Activated B cell treated with CpG ODN at 0.5 μM for 24 hours (primary cell): ENCODE data around the gene ASCC1. TPM values are rescaled to one million over a fixed set of nuclear protein-coding genes. Genes with fewer than 3 reads are reported as not detected.
"Not testable (repeated sequence)": the region's sequence is repeated elsewhere in the genome, so short reads cannot be mapped to it uniquely, and the experiment has no call there.

Experiments used
- ATAC-seq: fragments of 200-7000 bp; cut with Tn5 transposase; one replicate; pipeline ENCODE4 v1.10.0; 2021; ENCODE audit warnings: low read depth, mild to moderate bottlenecking, moderate library complexity
- CTCF ChIA-PET: fragments of 350-600 bp; sonication (Branson Sonifier 250); formaldehyde crosslinking; loops from one replicate; lab custom pipeline; 2021; ENCODE audit warnings: antibody characterized with exemption; lab: Charles Lee
- POLR2A ChIA-PET: fragments of 350-600 bp; sonication (Branson Sonifier 250); formaldehyde crosslinking; loops from one replicate; lab custom pipeline; 2021; ENCODE audit warnings: antibody characterized with exemption; lab: Charles Lee
- DNase-seq: peaks from one replicate; pipeline ENCODE4 v3.0.0; 2022
- H3K27ac Mint-ChIP-seq: one replicate; pipeline ENCODE4 v1.8.0; 2020; ENCODE audit warnings: mixed read lengths
- H3K27me3 Mint-ChIP-seq: one replicate; pipeline ENCODE4 v1.8.0; 2021; ENCODE audit warnings: mixed read lengths
- H3K36me3 Mint-ChIP-seq: one replicate; pipeline ENCODE4 v1.8.0; 2021; ENCODE audit warnings: low read depth, mixed read lengths
- H3K4me1 Mint-ChIP-seq: one replicate; pipeline ENCODE4 v1.8.0; 2021; ENCODE audit warnings: mixed read lengths
- H3K4me3 Mint-ChIP-seq: one replicate; pipeline ENCODE4 v1.8.0; 2020; ENCODE audit warnings: mild to moderate bottlenecking, mixed read lengths
- H3K9me3 Mint-ChIP-seq: one replicate; pipeline ENCODE4 v1.8.0; 2020; ENCODE audit warnings: mixed read lengths
- intact Hi-C: fragments of 100-400 bp; cut with micrococcal nuclease; formaldehyde crosslinking; loops from one replicate; pipeline ENCODE4 v1.15.1; 2024
- total RNA-seq: library from RNA; stranded (reverse); gene quantifications from 2 replicates; pipeline ENCODE4 v1.2.3, GENCODE V29; 2022
- TF ChIP-seq, protein P1 (sequence below): fragments of 200-600 bp; IDR thresholded peaks from one replicate; pipeline ENCODE4 v1.8.0; 2022; ENCODE audit warnings: antibody characterized with exemption, mild to moderate bottlenecking

Gene ASCC1
- total RNA-seq, 1 donor from 2014 or later = 42.6 TPM

- Mint-ChIP-seq H3K4me1 (peaks cover 70% of the 10 kb centered on the region), H3K27ac (peak overlapping the region; percentile 94), H3K36me3 (peaks cover 42% of the 10 kb centered on the region), H3K27me3 (no peaks in the 10 kb centered on the region), H3K4me3 (peak overlapping the region; percentile 83), H3K9me3 (no peaks in the 10 kb centered on the region)
- ChIA-PET CTCF (interaction anchor here (0.8 to 3.4 kb wide), 12 partner anchors 13 to 323 kb away, joined by 3 to 15 read pairs (median 4); no protein-coding TSS in a partner anchor), POLR2A (interaction anchor here (0.5 to 7.1 kb wide), 22 partner anchors 10 to 367 kb away, joined by 3 to 234 read pairs (median 8); partner anchors contain the start of genes DDIT4 and PSAP)
- TF ChIP-seq, protein P1, sequence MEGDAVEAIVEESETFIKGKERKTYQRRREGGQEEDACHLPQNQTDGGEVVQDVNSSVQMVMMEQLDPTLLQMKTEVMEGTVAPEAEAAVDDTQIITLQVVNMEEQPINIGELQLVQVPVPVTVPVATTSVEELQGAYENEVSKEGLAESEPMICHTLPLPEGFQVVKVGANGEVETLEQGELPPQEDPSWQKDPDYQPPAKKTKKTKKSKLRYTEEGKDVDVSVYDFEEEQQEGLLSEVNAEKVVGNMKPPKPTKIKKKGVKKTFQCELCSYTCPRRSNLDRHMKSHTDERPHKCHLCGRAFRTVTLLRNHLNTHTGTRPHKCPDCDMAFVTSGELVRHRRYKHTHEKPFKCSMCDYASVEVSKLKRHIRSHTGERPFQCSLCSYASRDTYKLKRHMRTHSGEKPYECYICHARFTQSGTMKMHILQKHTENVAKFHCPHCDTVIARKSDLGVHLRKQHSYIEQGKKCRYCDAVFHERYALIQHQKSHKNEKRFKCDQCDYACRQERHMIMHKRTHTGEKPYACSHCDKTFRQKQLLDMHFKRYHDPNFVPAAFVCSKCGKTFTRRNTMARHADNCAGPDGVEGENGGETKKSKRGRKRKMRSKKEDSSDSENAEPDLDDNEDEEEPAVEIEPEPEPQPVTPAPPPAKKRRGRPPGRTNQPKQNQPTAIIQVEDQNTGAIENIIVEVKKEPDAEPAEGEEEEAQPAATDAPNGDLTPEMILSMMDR = no peak
- intact Hi-C loops = loop anchor here (1.0 to 5.0 kb wide), 10 partner anchors 30 to 879 kb away; partner anchors contain the start of genes DDIT4, MCU, P4HA1 and SPOCK2
- no peak for DNase-seq
- no peak for ATAC-seq
These were observed 2.6 kb upstream of the ASCC1 start for GRCh38 chr10:72218726-72219125.

DNA sequence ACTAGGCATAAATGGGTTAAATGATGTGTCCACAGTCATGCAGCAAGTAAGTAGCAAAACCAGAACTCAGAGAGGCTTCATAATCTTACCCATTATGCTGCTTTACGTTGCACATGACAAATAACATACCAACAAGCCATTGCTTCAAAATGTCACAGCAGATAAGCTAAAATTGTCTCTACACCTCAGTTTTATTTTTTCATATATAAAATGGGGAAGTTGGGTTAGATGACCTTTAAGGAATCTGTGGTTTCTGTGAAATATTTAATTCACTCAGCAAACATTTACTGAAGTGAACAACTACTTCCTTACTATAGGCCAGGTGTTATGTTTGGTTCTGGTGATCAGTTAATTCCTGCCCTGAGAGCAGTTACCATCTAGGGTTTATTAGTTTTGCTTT lies 2.2 kb upstream of the ASCC1 start:
- H3K4me1 Mint-ChIP-seq = peaks cover 67% of the 10 kb centered on the region
- ChIA-PET CTCF (interaction anchor here (0.6 to 3.4 kb wide), 10 partner anchors 12 to 170 kb away, joined by 3 to 15 read pairs (median 4); no protein-coding TSS in a partner anchor), POLR2A (interaction anchor here (0.5 to 7.1 kb wide), 23 partner anchors 10 to 367 kb away, joined by 3 to 234 read pairs (median 7); partner anchors contain the start of genes DDIT4 and PSAP)
- intact Hi-C loops = loop anchor here (1.0 to 5.0 kb wide), 10 partner anchors 30 to 879 kb away; partner anchors contain the start of genes DDIT4, MCU, P4HA1 and SPOCK2
- H3K27ac Mint-ChIP-seq = peak overlapping the region; percentile 94
- ATAC-seq (peak; percentile 47), DNase-seq (no peak)
- peak overlapping the region; percentile 83 for H3K4me3 Mint-ChIP-seq
- no peaks in the 10 kb centered on the region for H3K9me3 Mint-ChIP-seq
- H3K27me3 Mint-ChIP-seq = no peaks in the 10 kb centered on the region
- TF ChIP-seq, protein P1 = no peak
- H3K36me3 Mint-ChIP-seq = peaks cover 38% of the 10 kb centered on the region

DNA sequence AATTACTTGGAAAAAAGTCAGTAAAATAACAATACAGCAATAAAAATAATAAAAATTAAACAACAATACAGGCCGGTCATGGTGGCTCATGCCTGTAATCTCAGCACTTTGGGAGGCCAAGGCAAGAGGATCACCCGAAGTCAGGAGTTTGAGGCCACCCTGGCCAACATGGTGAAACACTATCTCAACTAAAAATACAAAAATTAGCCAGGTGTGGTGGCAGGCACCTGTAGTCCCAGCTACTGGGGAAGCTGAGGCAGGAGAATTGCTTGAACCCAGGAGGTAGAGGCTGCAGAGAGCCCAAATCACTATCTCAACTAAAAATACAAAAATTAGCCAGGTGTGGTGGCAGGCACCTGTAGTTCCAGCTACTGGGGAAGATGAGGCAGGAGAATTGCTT lies 4.2 kb downstream of the ASCC1 start:
- Mint-ChIP-seq H3K36me3 (peaks cover 57% of the 10 kb centered on the region), H3K4me1 (peaks cover 24% of the 10 kb centered on the region)
- H3K9me3 Mint-ChIP-seq, H3K27me3 Mint-ChIP-seq, H3K27ac Mint-ChIP-seq, ATAC-seq, intact Hi-C loops, H3K4me3 Mint-ChIP-seq, POLR2A ChIA-PET, DNase-seq, CTCF ChIA-PET: not testable (repeated sequence)

- CTCF ChIA-PET, POLR2A ChIA-PET, H3K4me3 Mint-ChIP-seq, DNase-seq, H3K9me3 Mint-ChIP-seq, ATAC-seq, H3K27ac Mint-ChIP-seq, intact Hi-C loops, H3K27me3 Mint-ChIP-seq: not testable (repeated sequence)
- H3K36me3 Mint-ChIP-seq = peaks cover 56% of the 10 kb centered on the region
- peaks cover 19% of the 10 kb centered on the region for H3K4me1 Mint-ChIP-seq
These were observed 4.7 kb downstream of the ASCC1 start for GRCh38 chr10:72211381-72211780.

DNA sequence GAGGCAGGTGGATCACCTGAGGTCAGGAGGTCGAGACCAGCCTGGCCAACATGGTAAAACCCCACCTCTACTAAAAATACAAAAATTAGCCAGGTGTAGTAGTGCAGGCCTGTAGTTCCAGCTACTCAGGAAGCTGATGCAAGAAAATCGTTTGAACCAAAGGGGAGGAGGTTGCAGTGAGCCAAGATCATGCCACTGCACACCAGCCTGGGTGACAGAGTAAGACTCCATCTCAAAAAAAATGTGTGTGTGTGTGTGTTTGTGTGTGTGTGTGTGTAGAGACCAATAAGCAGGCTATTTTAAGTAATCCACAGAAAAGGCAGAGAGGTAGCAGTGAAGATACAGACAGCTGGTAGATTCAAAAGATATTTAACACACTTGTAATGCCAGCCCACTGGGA lies 7.5 kb downstream of the ASCC1 start:
- H3K27me3 Mint-ChIP-seq, H3K4me3 Mint-ChIP-seq, ATAC-seq, intact Hi-C loops, CTCF ChIA-PET, DNase-seq, H3K4me1 Mint-ChIP-seq, H3K27ac Mint-ChIP-seq, H3K9me3 Mint-ChIP-seq: not testable (repeated sequence)
- peaks cover 60% of the 10 kb centered on the region for H3K36me3 Mint-ChIP-seq
- POLR2A ChIA-PET = interaction anchor here (0.6 kb wide), 1 partner anchor 96 kb away, joined by 6 read pairs; no protein-coding TSS in a partner anchor

DNA sequence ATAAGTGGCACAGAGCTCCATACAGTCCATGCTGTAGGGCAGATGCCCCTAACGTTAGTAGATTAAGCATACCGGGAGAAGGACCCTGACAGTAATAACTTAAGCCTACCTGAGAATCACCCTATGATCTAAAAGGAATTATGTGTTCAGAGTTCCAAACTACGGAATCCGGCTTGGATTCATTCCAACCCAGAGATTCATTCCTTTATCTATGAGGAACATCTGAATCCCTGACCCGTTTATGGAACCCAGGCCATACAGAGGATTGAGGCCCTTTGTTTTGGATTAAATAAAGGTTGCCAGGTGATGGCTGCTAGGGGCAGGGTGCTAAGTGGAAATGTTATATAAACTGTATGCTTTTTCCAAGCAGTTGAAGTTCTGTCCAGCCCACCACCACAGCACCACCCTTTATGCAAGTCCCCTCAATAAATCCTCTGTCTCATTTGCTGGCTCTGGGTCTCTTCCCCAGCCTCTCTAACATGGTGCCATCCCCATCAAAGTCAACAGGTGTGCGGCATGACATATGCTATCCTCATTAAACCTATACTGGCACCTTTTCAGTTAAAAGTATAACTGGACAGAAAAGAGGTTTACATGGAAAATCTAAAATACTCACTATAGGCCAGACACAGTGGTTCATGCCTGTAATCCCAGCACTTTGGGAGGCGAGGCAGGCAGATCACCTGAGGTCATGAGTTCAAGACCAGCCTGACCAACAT lies 9.4 kb downstream of the ASCC1 start:
- DNase-seq (no peak), ATAC-seq (no peak)
- ChIA-PET POLR2A (interaction anchor here (0.6 kb wide), 1 partner anchor 113 kb away, joined by 3 read pairs; no protein-coding TSS in a partner anchor), CTCF (interaction anchor here (1.2 kb wide), 1 partner anchor 13 kb away, joined by 3 read pairs; no protein-coding TSS in a partner anchor)
- TF ChIP-seq, protein P1 = no peak
- Mint-ChIP-seq H3K4me3 (no peak overlapping the region), H3K27me3 (no peaks in the 10 kb centered on the region), H3K27ac (no peak overlapping the region), H3K36me3 (peaks cover 65% of the 10 kb centered on the region), H3K9me3 (no peaks in the 10 kb centered on the region), H3K4me1 (no peaks in the 10 kb centered on the region)
- intact Hi-C loops = no loop called here
